IPS DF 19.7 (cell line): ENCODE measurements around the gene IL10RA.
"Not testable (repeated sequence)": the region's sequence is repeated elsewhere in the genome, so short reads cannot be mapped to it uniquely, and the experiment has no call there.

Experiments used
- DNase-seq: peaks from one replicate; pipeline ENCODE4 v3.0.0-alpha.2; 2013; ENCODE audit warnings: low read depth, low spot score

The IL10RA gene

GRCh38 chr11:117985953-117986887 lies at the start of gene IL10RA:
Gene IL10RA, plus strand, starts transcription at chr11:117986394. Its CDS starts 74 bp downstream, at chr11:117986468.
- no peak for DNase-seq

- no peak for DNase-seq
These were observed 49.2 kb upstream of the IL10RA start for GRCh38 chr11:117936973-117937372.

DNA sequence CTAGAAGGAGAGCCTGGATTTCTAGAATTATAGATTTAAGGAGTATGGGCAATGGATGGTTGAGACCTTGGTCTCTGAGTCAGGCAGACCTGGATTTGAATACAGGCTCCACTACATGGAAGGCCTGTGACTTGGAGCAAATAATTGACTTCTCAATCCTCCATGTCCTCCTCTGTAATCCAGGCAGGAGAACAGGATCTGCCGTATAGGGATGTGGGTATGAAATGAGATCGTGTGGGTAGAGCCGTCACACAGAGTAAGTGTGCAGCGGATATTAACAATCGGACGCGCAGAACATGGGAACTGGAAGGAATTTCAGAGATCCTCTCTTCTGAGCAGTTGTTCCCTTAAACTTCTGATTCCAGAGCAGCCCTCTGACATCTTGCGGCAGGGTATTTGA lies 45.5 kb upstream of the IL10RA start:
- no peak for DNase-seq

GRCh38 chr11:117941163-117941707 lies 45.0 kb upstream of the IL10RA start:
- DNase-seq = no peak

DNA sequence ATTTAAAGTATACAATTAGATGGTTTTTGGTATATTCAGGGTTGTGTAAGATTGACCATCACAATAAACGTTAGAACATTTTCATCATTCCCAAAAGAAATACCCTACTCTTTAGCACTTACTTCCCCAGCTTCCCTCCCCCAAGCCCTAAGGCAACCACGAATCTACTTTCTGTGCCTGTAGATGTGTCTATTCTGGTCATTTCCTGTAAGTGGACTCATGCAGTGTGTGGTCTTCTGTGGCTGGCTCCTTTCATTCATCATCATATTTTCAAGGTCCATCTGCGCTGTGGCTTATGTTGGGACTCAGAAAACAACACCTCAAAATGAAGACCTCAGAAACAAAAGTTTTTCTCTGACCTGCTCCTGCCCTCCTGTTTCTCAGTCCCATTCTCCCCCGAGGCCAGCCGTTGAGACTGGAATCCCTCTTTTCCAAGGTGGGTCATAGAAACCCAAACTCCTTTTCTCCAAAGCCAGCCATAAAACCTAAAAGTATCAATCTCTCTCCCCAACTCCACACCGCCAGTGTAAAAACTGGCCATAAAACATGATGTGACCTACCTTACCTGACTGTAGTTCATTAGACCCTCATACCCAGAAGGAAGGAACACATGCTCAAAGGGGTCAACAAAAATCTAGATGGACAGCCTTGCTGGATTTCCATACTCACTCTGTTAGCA lies 44.1 kb upstream of the IL10RA start:
- no peak for DNase-seq

- DNase-seq = no peak
These were observed 41.6 kb upstream of the IL10RA start for GRCh38 chr11:117944554-117944953.

DNA sequence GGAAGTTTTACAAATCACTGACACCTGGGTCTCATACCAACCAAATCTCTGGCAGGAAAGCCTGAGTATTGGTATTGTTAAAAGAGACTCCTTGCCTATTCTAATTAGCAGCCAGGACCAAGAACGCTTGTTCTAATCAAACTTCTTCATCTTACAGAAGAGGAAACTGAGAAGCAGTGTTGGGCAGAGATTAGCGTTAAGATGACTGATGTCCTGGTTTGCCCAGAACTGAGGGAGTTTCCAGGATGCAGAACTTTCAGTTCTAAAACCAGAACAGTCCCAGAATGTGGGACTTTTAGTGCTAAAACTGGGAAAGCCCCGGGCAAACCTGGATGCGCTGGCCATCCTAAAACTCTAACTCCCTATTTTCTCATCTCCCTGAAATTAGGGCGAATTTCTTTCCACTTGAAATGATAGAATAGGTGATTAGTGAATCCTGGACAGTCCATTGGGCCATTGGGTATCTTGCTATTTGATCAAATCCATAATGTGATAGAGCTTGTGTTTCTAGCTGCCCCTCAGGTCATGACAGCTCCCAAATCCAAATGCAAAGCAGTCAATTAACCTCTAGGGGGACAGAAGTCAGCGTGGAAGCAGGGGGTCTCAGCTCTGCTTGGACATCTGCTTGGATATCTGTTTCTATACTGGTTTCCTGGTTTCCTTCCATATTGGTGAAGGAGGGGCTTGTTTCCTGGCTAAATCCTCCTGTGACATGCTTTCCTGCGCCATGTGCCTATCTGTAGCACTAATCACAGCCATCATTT lies 41.0 kb upstream of the IL10RA start:
- no peak for DNase-seq

DNA sequence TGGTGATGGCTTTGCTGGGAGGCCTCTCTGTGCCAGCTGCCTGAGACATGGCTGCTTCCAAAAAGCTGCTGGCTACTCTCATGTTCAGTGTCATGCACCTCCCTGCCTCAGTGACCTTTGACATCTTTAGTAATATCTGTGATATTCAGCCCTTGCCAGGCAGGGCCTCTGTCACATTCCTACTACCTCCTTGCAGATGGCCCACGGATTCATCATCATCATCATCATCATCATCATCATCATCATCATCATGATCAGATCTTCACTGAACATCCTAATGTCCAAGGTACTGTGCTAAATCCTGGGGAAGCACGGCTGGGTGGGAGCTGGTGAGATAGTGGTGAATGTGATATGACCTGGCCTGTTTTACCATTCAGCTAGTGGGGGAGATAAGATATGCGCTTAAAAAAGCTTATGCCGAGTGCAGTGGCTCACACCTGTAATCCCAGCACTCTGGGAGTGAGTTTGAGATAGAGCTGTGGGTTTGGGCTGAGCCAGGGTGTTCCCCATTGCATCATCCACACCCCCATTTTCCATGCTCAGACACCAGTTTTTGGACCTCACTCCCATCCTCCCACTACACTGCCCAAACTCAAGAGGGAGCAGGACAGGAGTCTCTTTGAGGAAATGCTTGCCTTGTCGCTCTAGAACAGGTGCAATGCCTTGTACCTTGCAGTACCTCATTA lies 39.9 kb upstream of the IL10RA start:
- DNase-seq = no peak

DNA sequence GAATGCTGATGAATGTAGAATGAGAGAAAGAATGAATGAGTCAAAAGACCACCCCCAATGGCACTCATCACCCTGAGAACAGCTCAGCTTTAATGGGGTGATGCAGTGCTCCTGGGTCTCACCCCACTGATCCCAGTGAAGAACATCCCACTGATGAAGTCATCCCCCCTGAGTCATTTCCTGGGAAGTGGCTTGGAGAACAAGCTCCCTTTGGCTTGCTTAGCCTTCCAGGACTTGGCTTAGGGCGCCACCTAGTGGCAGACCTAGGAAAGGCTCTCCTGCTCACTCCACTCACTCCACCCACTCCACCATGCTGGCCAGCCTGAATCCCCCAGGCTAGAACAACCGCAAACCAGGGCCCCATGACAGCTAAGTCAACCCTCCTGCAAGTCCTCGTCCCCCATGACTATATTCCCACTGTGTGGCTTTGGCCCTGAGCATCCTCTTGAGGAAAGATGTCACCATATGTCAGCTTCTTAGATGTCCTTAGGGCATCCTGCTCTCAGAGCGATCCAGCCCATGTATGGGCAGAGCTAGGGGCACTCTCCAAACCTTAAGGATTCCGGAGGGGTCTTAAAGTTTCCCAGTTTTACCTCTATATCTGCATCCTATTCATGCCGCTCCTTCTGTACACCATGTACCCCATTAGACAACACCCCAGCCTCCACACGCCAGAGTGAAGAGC lies 39.2 kb upstream of the IL10RA start:
- DNase-seq = peak; percentile 78

GRCh38 chr11:117947751-117948150 lies 38.4 kb upstream of the IL10RA start:
- not testable (repeated sequence) for DNase-seq

DNA sequence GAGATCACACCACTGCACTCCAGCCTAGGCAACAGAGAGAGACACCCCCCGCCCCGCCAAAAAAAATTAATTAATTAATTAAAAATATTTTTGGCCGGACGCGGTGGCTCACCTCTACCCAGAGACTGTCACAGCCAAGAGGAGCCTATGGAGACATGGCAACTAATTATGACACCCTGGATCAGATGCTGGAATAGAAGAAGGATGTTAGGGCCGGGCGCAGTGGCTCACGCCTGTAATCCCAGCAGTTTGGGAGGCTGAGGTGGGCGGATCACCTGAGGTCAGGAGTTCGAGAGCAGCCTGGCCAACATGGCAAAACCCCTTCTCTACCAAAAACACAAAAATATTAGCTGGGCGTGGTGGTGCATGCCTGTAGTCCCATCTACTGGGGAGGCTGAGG lies 37.7 kb upstream of the IL10RA start:
- not testable (repeated sequence) for DNase-seq

DNA sequence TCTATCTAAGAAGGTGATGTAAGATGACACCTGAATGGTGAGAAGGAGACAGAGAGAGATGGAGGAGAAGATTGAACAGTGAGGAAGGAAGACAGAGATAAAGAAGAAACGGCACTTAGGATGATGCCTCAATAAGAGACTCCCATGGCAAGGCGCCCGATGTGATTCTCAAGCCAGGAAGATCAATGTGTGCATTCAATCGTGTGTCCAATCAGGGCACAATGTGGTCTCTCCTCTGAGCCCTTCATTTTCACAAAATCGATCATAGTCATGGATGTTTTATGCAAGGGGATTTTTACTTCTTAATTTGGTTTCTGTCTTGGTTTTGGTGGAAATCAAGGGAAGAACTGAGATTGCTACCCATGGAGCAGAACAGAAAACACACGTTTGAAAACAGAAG lies 37.1 kb upstream of the IL10RA start:
- no peak for DNase-seq

DNA sequence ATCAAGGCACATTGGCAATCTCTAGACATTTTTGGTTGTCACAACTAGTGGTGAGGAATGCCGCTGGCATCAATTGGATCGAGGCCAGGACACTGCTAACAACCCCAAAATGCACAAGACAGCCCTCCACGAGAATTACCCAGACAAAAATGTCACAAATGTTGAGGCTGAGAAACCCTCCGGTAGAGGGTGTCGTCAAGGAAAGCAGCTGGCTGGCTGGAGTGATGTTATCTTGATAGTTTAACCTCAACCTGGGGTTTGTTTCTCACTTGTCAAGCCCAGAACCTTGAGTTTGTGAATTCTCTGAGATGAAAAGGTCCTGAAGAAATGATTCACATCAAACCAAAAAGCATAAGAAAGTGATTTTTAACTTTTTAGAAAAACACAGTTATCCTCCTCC lies 35.9 kb upstream of the IL10RA start:
- DNase-seq = no peak

DNA sequence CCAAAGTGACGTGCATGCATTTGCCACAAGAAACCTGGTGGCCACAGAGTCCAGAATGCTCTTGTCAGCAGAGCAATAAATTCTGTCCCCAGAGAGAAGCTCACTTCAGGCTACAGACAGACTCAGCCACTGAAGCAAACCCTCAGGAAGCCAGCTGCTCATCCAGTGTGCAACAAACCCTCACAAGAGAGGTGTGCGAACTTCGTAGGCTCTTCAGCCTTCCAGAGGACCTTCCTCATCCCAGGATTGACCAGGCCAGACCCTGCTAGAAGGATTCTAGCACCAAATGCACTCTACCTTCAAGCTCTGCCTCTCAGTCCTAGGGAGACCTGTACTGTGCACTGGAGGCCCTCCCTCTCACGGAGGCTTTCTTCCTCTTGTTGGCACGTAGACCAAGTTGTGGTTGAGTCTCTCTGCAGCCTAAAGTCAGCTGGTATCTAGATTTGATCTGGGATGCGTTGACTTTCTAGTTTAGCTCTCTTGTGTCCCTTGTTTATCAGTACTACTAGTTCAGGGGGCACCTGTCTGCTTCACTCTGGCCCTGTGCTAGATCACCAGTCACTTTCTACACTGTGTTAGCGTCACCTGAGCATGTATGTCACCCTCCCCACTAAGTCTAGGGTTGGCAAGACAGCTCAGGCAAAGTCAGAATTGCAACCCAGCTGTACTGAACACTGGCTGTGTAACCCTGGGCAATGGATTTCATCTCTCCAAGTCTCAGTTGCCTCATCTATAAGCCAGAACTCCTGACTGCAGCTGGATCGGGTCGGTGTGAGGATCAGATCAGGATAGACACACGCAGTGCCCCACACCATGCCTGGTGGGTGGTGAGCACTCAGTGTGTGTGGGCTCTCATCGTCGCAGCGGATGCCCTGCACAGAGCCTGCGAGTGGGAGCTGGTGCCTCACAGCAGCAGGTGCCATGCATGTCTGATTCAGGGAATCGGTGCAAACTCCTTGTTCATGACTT lies 34.9 kb upstream of the IL10RA start:
- no peak for DNase-seq

GRCh38 chr11:117953024-117953671 lies 33.0 kb upstream of the IL10RA start:
- DNase-seq = no peak

DNA sequence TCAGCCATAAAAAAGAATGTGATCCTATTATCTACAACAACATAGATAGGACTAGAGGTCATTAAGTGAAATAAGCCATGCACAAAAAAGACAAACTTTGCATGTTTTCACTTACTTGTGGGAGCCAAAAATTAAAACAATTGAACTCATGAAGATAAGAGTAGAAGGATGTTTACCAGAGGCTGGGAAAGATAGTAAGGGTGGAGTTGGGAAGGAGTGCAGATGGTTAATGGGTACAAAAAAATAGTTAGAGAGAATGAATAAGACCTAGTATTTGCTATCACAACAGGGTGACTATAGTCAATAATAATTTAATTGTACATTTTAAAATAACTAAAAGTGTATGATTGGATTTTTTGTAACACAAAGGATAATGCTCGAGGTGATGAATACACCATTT lies 27.2 kb upstream of the IL10RA start:
- DNase-seq = no peak

DNA sequence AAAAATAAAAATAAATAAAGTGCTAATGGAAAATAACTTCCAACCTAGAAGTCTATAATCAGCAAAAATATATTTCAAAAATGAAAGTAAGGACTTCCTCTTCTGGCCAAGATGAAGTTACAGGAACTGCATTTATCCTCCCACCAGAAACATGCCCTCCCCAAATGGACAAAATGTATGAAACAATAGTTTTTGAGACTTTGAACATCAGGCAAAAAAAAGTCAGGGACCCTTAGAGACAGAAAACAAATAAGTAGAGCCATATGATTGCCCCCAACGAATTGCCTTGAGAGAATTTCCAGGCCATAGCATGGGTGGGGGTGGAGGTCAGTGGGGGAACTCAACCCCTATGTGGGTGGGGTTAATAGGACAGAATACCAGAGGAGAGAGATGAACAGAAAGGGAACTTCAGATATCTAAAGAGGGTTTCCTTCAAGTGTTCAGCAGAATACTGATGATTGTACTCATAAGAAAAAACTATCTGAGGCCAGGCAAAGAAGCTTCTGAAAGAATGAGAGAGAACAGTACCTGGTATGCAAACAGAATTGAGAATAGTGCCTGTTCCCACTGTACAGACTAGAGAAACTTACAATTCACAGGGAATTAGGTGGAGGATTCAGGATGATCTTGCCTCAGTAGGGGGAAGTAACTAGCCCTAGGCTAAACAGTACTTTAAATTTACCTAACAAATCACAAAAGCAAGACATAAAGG lies 26.6 kb upstream of the IL10RA start:
- no peak for DNase-seq

DNA sequence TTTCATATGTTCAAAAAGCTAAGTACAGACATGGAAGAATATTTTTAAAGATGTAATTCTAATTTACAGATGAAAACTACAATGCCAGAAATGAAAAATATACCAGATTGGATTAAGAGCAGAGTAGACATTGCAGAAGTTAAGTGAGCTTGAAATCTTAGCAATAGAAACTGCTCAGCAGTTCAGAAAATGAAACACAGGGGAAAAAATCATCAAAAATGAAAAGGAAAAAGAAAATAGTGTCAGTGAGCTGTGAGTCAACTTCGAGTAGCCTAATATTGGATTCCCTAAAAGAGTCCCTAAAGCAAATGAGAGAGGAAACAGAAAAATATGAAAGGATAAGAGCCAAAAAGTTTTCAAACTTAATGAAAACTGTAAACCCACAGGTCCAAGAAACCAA lies 25.8 kb upstream of the IL10RA start:
- DNase-seq = no peak
